ENCODE data around the gene CHST9.
"Not testable (repeated sequence)": the region's sequence is repeated elsewhere in the genome, so short reads cannot be mapped to it uniquely, and the experiment has no call there.

CHST9 gene

DNA sequence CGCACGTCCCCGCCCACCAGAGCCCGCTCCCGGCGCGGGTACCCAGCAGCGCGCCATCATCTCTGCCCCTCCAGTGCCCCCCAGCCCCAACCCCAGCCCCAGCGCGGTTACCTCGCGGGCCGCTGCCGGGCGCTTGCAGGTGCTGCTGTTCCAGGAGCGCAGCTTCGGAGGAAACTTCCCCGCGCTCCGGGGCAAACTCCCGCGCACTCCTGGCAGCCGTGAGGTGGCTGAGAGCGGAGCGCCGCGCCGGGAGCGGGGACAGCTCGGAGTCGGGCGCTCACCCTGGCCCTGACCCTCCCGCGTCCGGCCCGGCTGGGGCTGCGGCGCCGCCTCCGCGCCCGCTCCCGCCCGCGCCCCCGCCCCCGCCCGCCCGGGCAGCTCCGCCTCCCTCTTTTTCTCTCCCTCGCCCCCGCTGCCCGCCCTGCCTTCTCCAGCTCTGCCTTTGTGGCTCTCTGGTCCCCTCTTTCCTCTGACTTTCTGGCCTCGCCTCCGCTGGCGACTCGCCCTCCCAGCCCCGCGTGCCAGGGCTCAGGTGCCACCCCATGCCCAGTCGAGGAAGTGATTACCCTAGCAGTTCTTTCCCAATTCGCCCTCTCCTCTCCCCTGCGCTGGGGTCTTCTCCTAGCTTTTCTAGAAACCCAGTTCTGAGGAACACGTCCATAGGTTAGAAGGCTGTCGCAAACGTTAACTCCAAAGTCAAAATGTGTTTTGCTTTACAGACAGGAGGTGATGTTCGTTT, at the start of gene CHST9:
Gene CHST9, minus strand, starts transcription at position 284 of the 739 bp plus-strand sequence. CDS start 42,499 bp downstream, outside the sequence.
- no peak for DNase-seq

- not testable (repeated sequence) for DNase-seq
Observed at GRCh38 chr18:27232355-27232754, 47.2 kb upstream of the CHST9 start.

DNA sequence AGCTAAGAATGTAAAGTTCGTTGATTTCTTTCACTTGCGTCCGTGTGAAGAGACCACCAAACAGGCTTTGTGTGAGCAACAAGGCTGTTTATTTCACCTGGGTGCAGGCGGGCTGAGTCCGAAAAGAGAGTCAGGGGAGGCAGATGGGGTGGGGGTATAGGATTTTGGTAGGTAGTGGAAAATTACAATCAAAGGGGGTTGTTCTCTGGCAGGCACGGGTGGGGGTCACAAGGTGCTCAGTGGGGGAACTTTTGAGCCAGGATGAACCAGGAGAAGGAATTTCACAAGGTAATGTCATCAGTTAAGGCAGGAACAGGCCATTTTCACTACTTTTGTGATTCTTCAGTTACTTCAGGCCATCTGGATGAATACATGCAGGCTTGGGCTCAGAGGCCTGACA, 46.6 kb upstream of the CHST9 start:
- not testable (repeated sequence) for DNase-seq

GRCh38 chr18:27231221-27231620, 46.1 kb upstream of the CHST9 start:
- not testable (repeated sequence) for DNase-seq

DNA sequence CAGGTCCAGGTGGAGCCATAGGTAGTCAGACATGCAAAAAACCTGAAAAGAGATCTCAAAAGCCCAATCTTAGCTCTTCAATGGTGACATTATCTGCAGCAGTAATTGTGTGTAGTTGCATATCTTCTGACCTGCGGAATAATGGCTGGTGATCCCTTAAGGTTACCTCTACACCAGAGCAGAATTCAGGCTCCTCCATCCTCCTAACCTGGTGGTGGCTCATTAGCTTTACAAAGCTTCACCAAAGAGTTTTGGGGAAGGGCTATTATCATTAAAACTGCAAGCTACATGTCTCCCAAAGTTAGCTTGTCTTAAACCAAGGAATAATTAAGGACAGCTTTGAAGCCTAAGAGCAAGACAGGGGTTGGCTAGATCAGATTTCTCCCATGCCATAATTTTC, 42.6 kb upstream of the CHST9 start:
- no peak for DNase-seq

DNA sequence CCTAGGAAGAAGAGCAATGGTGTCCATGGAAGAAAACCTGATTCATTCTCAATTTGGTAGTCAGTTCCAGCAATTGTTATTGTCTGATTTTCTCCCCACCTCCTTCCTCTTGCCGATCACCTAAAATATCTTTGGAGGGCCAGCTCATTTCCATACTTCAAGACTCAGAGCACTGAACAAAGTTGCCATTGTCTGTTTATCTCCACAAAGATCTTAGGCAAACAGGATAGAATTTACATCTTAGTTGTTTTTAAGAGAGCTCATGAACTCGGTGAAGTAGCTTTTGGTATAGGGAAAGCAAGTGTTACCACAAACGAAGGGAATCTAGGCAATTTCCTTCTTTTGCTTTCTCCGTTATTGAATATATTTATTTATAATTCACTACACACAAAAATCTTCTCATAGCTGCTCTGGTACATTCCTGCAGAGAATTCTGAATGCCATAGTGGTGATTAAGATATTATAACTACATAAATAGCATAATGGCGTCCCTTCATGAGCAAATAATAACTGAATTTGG, 41.5 kb upstream of the CHST9 start:
- no peak for DNase-seq

DNA sequence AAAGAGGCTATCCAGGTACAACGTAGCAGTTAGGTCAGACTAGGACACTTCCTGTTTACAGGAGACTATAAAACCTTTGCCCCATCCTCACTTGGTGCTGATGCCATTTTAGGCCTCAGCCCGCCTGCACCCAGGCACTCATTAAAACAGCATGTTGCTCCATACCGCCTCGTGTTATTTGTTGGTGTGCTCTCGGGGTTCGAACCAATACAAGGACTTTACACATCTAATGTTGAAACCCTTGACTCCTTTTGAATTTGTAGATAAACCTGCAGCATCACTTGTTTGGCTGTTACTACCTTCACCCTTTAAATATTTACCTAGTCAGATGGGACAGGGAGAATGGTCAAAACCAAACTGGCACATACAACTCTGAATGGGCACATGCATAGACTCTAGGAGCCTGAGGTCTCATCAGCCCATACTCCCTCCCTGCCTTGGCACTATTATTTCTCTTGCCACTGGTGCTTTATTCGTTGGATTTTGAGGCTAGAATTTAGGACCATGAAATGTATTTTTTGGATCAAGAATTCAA, 40.9 kb upstream of the CHST9 start:
- no peak for DNase-seq

GRCh38 chr18:27223526-27224291, 38.6 kb upstream of the CHST9 start:
- no peak for DNase-seq

GRCh38 chr18:27214831-27215230, 29.7 kb upstream of the CHST9 start:
- DNase-seq, result no peak

DNA sequence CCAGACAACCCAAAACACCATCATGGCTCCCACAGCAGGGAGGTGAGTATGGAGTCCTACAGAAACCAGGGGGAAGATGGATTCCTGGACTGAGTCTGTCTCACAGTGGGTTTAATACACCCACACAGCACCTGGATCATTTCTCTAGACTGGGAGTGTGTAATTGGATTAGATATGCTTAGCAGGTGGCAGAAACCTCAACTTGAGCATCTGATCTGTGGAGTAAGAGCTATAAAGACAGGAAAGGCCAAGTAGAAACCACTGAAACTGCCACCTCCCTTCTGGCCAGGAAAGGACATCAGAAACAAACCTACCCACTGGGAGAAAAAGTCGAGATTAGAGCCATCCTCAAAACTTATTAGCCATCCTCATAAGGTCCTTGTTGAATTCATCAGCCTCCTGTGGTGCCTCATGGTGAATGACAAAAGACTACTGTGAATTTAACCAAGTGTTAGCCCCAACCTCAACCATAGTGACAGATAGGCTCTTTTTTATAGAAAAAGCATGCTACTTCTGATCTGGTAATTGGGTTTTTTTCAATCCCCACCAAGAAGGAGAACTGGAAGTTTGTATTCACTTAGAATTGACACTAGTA, 28.1 kb upstream of the CHST9 start:
- DNase-seq, result no peak

DNA sequence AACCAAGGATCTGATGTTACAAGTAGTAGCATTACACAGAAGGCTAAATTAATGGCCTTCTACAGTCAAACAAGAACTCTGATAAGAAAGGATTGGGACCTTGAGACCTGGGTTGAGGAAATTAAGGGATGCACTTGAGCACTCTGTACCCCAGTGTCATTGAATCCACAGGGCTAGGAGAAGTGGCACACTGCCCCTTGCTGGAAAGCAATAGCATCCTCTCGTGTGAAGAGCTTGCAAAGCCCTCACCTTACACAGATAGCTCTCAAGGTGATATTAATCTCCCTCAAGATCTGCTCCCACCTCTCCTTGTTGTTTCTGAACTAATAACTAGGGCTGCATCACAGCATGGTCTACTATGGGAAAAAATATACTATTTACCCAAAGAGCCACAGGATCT, 26.5 kb upstream of the CHST9 start:
- no peak for DNase-seq

GRCh38 chr18:27206411-27206810, 21.3 kb upstream of the CHST9 start:
- no peak for DNase-seq

GRCh38 chr18:27202741-27203140, 17.6 kb upstream of the CHST9 start:
- no peak for DNase-seq

DNA sequence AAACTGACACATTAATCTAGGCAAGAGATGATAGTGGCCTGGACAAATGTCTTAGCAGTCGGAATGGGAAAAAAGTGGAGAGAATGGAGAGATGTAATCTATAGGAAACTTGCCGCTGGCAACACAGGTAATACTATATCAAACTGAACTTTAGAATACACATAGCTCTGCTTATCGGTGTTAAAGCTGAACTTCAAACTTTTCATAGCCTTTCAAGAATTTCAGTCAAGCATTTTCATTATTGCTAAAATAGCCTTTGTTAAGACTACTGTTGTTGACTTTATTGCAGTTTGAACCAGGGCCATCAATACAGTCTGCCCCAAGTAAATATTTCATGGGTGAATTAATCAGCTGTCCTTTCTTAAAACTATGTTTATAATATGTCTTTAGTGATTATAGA, 12.9 kb upstream of the CHST9 start:
- no peak for DNase-seq

DNA sequence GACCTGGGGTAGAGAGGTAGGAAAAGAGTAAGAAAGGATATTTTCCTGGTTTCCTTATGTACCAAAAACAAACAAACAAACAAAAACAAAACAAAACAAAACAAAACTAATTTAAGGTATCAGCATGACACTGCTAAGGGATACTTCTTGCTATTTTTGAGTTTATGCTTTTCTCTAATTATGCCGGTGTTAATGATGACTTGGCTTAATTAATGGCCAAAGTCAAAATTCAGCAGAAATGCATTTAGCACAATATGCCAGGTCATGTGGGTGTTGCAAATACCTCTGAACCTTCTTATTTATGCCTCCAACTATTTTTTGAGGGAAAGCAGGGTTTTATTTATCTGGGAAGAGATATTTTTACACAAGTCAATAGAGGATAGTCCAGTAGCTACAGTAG, 3.2 kb upstream of the CHST9 start:
- no peak for DNase-seq

DNA sequence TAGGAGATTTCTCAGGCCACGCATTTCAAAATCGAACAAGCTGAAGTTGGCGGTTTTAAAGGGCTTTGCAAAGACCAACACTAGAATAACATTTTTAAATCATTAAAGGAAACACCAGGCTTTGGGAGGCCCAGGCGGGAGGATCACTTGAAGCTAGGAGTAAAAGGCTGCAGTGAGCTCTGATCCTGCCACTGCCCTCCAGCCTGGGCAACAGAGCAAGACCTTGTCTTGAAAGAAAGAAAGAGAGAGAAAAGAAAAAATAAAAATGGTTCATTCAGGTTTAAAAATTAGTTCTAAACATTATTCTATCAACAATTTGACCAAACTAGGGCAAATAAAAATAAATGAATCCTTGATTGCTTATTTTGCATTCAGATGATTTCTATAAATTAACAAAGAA, 789 bp upstream of the CHST9 start:
- DNase-seq, result no peak

GRCh38 chr18:27184115-27185024, 738 bp downstream of the CHST9 start:
- DNase-seq, result no peak

DNA sequence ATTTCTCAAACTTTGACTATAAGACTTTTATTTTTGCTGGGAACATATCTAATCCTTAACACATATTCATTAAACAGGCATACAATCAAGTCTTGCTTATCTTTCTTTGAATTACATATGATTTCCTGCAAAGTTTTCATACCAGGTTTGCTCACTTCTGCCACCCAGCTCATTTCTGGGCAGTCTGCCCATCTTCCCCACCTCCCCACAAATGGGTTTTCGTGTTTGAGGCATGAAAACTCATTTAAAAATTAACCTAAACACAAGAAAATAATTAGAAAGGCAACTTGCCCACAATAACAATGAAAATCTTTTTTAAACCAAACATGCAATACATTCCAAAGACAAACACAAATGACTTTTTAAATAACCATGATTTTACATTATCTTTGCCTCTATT, 3.4 kb downstream of the CHST9 start:
- no peak for DNase-seq

DNA sequence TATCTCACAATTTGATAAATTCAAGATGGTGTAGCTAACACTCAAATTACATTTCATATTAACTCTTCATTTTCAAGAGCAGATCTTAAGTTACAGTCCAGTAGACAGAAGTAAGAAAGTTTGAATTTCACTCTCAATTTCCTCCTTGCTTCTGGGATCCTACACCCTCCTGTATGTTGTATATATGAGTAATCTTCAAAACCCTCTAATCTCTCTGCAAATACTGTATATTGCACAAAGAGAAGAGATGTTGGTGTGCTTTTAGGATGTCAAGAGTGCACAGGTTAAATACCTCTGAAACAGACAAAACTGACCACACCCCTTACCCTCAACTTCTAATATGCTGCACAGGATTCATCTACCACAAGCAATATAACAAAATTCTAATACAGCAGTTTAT, 6.7 kb downstream of the CHST9 start:
- no peak for DNase-seq

GRCh38 chr18:27175914-27176313, 9.2 kb downstream of the CHST9 start:
- no peak for DNase-seq

- DNase-seq, result no peak
Observed at GRCh38 chr18:27175245-27175644, 9.9 kb downstream of the CHST9 start.

- no peak for DNase-seq
Observed at GRCh38 chr18:27171993-27172392, 13.1 kb downstream of the CHST9 start.

Measured in KG1 (cell line).